ENCODE measurements around the gene SPEF2. TPM values are rescaled to one million over a fixed set of nuclear protein-coding genes. Genes with fewer than 3 reads are reported as not detected.

The SPEF2 gene
- total RNA-seq, 2 experiments from 2014 or later: 14.1 to 14.6 TPM

- Mint-ChIP-seq H3K36me3 (ENCODE audit: low read depth) (peaks cover 4% of the 10 kb centered on the region), H3K4me1 (peaks cover 19% of the 10 kb centered on the region), H3K4me3 (no peak overlapping the region), H3K27me3 (no peaks in the 10 kb centered on the region), H3K9me3 (ENCODE audit: low read depth) (peaks cover 4% of the 10 kb centered on the region), H3K27ac (no peak overlapping the region)
- intact Hi-C loops (cut with DNase I, micrococcal nuclease): no loop called here
- ChIA-PET POLR2A (no interaction called here), CTCF (interaction anchor here (0.8 to 1.2 kb wide), 2 partner anchors 67 to 216 kb away, joined by 3 read pairs; no protein-coding TSS in a partner anchor)
- no peak for DNase-seq
- no peak for ATAC-seq
Measured at GRCh38 chr5:35709688-35710087, 92.0 kb downstream of the SPEF2 start.

DNA sequence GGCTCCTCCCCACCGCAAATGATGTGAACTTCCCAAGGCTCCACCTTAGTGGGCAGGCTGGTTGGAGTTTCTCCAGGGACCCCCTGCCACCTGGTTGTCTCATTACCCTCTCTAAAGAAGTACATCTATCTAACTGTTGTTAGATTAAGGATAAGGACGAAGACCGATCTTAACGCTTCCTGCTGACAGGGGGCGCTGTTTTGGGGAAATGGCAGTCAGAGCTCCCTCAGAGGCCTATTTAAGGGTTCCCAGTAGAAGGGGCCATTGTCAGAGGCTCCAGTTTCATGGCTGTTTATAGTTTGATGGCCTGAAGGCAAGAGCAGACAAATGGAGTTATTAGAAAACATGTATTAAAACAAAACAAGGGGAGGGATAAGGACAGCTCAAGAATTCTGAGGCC, 100.1 kb downstream of the SPEF2 start:
- H3K4me3 Mint-ChIP-seq: no peak overlapping the region
- no peak overlapping the region for H3K27ac Mint-ChIP-seq
- ATAC-seq (no peak), DNase-seq (peak; percentile 15)
- CTCF ChIA-PET: interaction anchor here (1.1 to 2.1 kb wide), 2 partner anchors 162 to 209 kb away, joined by 3 to 7 read pairs; no protein-coding TSS in a partner anchor
- no peaks in the 10 kb centered on the region for H3K27me3 Mint-ChIP-seq
- H3K9me3 Mint-ChIP-seq (ENCODE audit: low read depth): peaks cover 3% of the 10 kb centered on the region
- POLR2A ChIA-PET: interaction anchor here (0.6 kb wide), 1 partner anchor 48 kb away, joined by 3 read pairs; no protein-coding TSS in a partner anchor
- intact Hi-C loops (cut with DNase I, micrococcal nuclease): no loop called here
- H3K36me3 Mint-ChIP-seq (ENCODE audit: low read depth): no peaks in the 10 kb centered on the region
- H3K4me1 Mint-ChIP-seq: no peaks in the 10 kb centered on the region

GRCh38 chr5:35735718-35736117, 118.1 kb downstream of the SPEF2 start:
- DNase-seq: no peak
- intact Hi-C loops (cut with DNase I, micrococcal nuclease): loop anchor here (1.0 to 5.0 kb wide), 11 partner anchors 67 to 416 kb away; partner anchors contain the start of gene SPEF2 (in 1 of the 2)
- Mint-ChIP-seq H3K4me1 (peaks cover 58% of the 10 kb centered on the region), H3K4me3 (no peak overlapping the region), H3K27me3 (no peaks in the 10 kb centered on the region), H3K27ac (no peak overlapping the region), H3K9me3 (ENCODE audit: low read depth) (peaks cover 13% of the 10 kb centered on the region), H3K36me3 (ENCODE audit: low read depth) (peaks cover 23% of the 10 kb centered on the region)
- ATAC-seq: peak; percentile 64
- ChIA-PET POLR2A (no interaction called here), CTCF (interaction anchor here (1.2 to 1.3 kb wide), 2 partner anchors 76 to 88 kb away, joined by 3 to 4 read pairs; no protein-coding TSS in a partner anchor)

GRCh38 chr5:35736280-35736679, 118.6 kb downstream of the SPEF2 start:
- DNase-seq (peak; percentile 80), ATAC-seq (peak; percentile 86)
- Mint-ChIP-seq H3K9me3 (ENCODE audit: low read depth) (peaks cover 17% of the 10 kb centered on the region), H3K4me3 (no peak overlapping the region), H3K27ac (peak overlapping the region; percentile 92), H3K27me3 (no peaks in the 10 kb centered on the region), H3K4me1 (peaks cover 63% of the 10 kb centered on the region), H3K36me3 (ENCODE audit: low read depth) (peaks cover 27% of the 10 kb centered on the region)
- ChIA-PET CTCF (interaction anchor here (0.6 to 1.3 kb wide), 4 partner anchors 9 to 87 kb away, joined by 3 to 4 read pairs (median 3); no protein-coding TSS in a partner anchor), POLR2A (no interaction called here)
- intact Hi-C loops (cut with DNase I, micrococcal nuclease): loop anchor here (1.0 to 5.0 kb wide), 11 partner anchors 67 to 417 kb away; partner anchors contain the start of gene SPEF2 (in 1 of the 2)

GRCh38 chr5:35741126-35741716, 123.6 kb downstream of the SPEF2 start:
- Mint-ChIP-seq H3K27ac (peak overlapping the region; percentile 73), H3K27me3 (no peaks in the 10 kb centered on the region), H3K36me3 (ENCODE audit: low read depth) (peaks cover 33% of the 10 kb centered on the region), H3K4me3 (no peak overlapping the region), H3K4me1 (peaks cover 65% of the 10 kb centered on the region), H3K9me3 (ENCODE audit: low read depth) (peaks cover 21% of the 10 kb centered on the region)
- intact Hi-C loops (cut with DNase I, micrococcal nuclease): loop anchor here (2.0 to 5.0 kb wide), 2 partner anchors 32 to 36 kb away; no protein-coding TSS in a partner anchor
- DNase-seq (no peak), ATAC-seq (peak; percentile 57)
- ChIA-PET CTCF (no interaction called here), POLR2A (no interaction called here)

- POLR2A ChIA-PET: no interaction called here
- intact Hi-C loops (cut with DNase I, micrococcal nuclease): loop anchor here (2.0 to 5.0 kb wide), 2 partner anchors 31 to 35 kb away; no protein-coding TSS in a partner anchor
- Mint-ChIP-seq H3K9me3 (ENCODE audit: low read depth) (peaks cover 23% of the 10 kb centered on the region), H3K4me3 (no peak overlapping the region), H3K27ac (no peak overlapping the region), H3K27me3 (no peaks in the 10 kb centered on the region), H3K36me3 (ENCODE audit: low read depth) (peaks cover 33% of the 10 kb centered on the region), H3K4me1 (peaks cover 57% of the 10 kb centered on the region)
- no peak for DNase-seq
- CTCF ChIA-PET: interaction anchor here (0.6 kb wide), 1 partner anchor 499 kb away, joined by 3 read pairs; no protein-coding TSS in a partner anchor
- ATAC-seq: no peak
Measured at GRCh38 chr5:35741971-35742370, 124.3 kb downstream of the SPEF2 start.

DNA sequence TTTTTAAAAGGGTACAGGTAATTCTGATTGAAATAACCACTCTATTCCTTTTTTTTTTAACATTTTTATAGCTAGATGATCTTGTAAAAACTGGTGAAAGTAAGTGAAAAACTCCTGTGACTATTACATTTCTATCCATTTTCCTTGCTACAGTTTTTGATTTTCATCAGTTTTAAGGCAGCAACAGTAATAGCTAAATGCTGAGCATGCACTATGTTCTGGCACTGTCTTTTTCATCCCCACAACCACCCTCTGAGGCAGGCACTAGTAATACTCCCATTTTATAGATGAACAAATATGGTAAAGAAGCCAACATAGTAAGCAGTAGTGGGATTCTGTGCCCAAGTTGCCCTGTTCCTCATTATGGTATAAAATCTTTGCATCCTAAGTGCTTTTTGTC, 126.0 kb downstream of the SPEF2 start:
- Mint-ChIP-seq H3K27me3 (no peaks in the 10 kb centered on the region), H3K27ac (no peak overlapping the region), H3K4me1 (peaks cover 56% of the 10 kb centered on the region), H3K36me3 (ENCODE audit: low read depth) (peaks cover 35% of the 10 kb centered on the region), H3K9me3 (ENCODE audit: low read depth) (peaks cover 26% of the 10 kb centered on the region), H3K4me3 (no peak overlapping the region)
- ATAC-seq: no peak
- ChIA-PET CTCF (interaction anchor here (1.0 kb wide), 1 partner anchor 152 kb away, joined by 3 read pairs; no protein-coding TSS in a partner anchor), POLR2A (no interaction called here)
- intact Hi-C loops (cut with DNase I, micrococcal nuclease): loop anchor here in 1 of 2 experiments (5.0 kb wide), 1 partner anchor 34 kb away; no protein-coding TSS in a partner anchor
- no peak for DNase-seq

GRCh38 chr5:35745193-35745592, 127.5 kb downstream of the SPEF2 start:
- no peak for ATAC-seq
- Mint-ChIP-seq H3K36me3 (ENCODE audit: low read depth) (peaks cover 28% of the 10 kb centered on the region), H3K4me1 (peaks cover 50% of the 10 kb centered on the region), H3K4me3 (no peak overlapping the region), H3K27ac (peak overlapping the region; percentile 19), H3K27me3 (no peaks in the 10 kb centered on the region), H3K9me3 (ENCODE audit: low read depth) (peaks cover 23% of the 10 kb centered on the region)
- ChIA-PET CTCF (interaction anchor here (0.6 to 1.4 kb wide), 5 partner anchors 9 to 1844 kb away, joined by 3 to 5 read pairs (median 3); no protein-coding TSS in a partner anchor), POLR2A (interaction anchor here (0.6 kb wide), 1 partner anchor 115 kb away, joined by 4 read pairs; no protein-coding TSS in a partner anchor)
- intact Hi-C loops (cut with DNase I, micrococcal nuclease): no loop called here
- no peak for DNase-seq

GRCh38 chr5:35745660-35746059, 128.0 kb downstream of the SPEF2 start:
- H3K36me3 Mint-ChIP-seq (ENCODE audit: low read depth): peaks cover 28% of the 10 kb centered on the region
- intact Hi-C loops (cut with DNase I, micrococcal nuclease): no loop called here
- no peaks in the 10 kb centered on the region for H3K27me3 Mint-ChIP-seq
- peaks cover 46% of the 10 kb centered on the region for H3K4me1 Mint-ChIP-seq
- no peak overlapping the region for H3K4me3 Mint-ChIP-seq
- CTCF ChIA-PET: interaction anchor here (0.6 to 1.4 kb wide), 6 partner anchors 9 to 1844 kb away, joined by 3 to 4 read pairs (median 3); no protein-coding TSS in a partner anchor
- peak overlapping the region; percentile 19 for H3K27ac Mint-ChIP-seq
- DNase-seq (no peak), ATAC-seq (no peak)
- H3K9me3 Mint-ChIP-seq (ENCODE audit: low read depth): peaks cover 23% of the 10 kb centered on the region
- POLR2A ChIA-PET: no interaction called here

- DNase-seq: no peak
- intact Hi-C loops (cut with DNase I, micrococcal nuclease): no loop called here
- Mint-ChIP-seq H3K27ac (no peak overlapping the region), H3K36me3 (ENCODE audit: low read depth) (peaks cover 8% of the 10 kb centered on the region), H3K9me3 (ENCODE audit: low read depth) (peaks cover 6% of the 10 kb centered on the region), H3K27me3 (no peaks in the 10 kb centered on the region), H3K4me3 (no peak overlapping the region), H3K4me1 (peaks cover 18% of the 10 kb centered on the region)
- POLR2A ChIA-PET: no interaction called here
- no peak for ATAC-seq
- CTCF ChIA-PET: interaction anchor here (1.3 kb wide), 1 partner anchor 93 kb away, joined by 3 read pairs; no protein-coding TSS in a partner anchor
Measured at GRCh38 chr5:35752012-35752411, 134.3 kb downstream of the SPEF2 start.

- H3K4me1 Mint-ChIP-seq: peaks cover 17% of the 10 kb centered on the region
- DNase-seq (no peak), ATAC-seq (no peak)
- H3K4me3 Mint-ChIP-seq: no peak overlapping the region
- H3K27ac Mint-ChIP-seq: no peak overlapping the region
- CTCF ChIA-PET: interaction anchor here (1.3 kb wide), 2 partner anchors 23 to 95 kb away, joined by 3 to 4 read pairs; no protein-coding TSS in a partner anchor
- H3K27me3 Mint-ChIP-seq: no peaks in the 10 kb centered on the region
- peaks cover 3% of the 10 kb centered on the region for H3K36me3 Mint-ChIP-seq (ENCODE audit: low read depth)
- H3K9me3 Mint-ChIP-seq (ENCODE audit: low read depth): no peaks in the 10 kb centered on the region
- POLR2A ChIA-PET: no interaction called here
- intact Hi-C loops (cut with DNase I, micrococcal nuclease): no loop called here
Measured at GRCh38 chr5:35753500-35753899, 135.8 kb downstream of the SPEF2 start.

Data from activated CD4-positive, alpha-beta T cell treated with anti-CD3 and anti-CD28 coated beads for 36 hours (primary cell).